ENCODE measurements around the gene B4GALNT3.
"Not testable (repeated sequence)": the region's sequence is repeated elsewhere in the genome, so short reads cannot be mapped to it uniquely, and the experiment has no call there.

B4GALNT3 gene

GRCh38 chr12:459430-460258 lies at the start of gene B4GALNT3:
TSS of gene B4GALNT3 (plus strand) at chr12:459939. CDS start at chr12:460377, 438 bp downstream.
- no peak for TF ChIP-seq CTCF (IDR thresholded peaks at IDR 0.05; ENCODE audit: low read depth, low read length, missing control alignments)
- DNase-seq (ENCODE audit: extremely low read depth, low read depth) = no peak
- peak within 1 kb of the TSS; percentile 27 for H3K4me3 ChIP-seq (replicated peaks; ENCODE audit: low read depth, low read length)

- no peak for DNase-seq (ENCODE audit: extremely low read depth, low read depth)
These were observed 44.9 kb upstream of the B4GALNT3 start for GRCh38 chr12:414859-415258.

GRCh38 chr12:418432-418831 lies 41.3 kb upstream of the B4GALNT3 start:
- TF ChIP-seq CTCF (IDR thresholded peaks at IDR 0.05; ENCODE audit: low read depth, low read length, missing control alignments) = no peak
- DNase-seq (ENCODE audit: extremely low read depth, low read depth) = no peak
- H3K4me3 ChIP-seq (replicated peaks; ENCODE audit: low read depth, low read length) = no peak overlapping the region

More at GRCh38 chr12:414859-415258, 44.9 kb upstream of the B4GALNT3 start:
- no peak for TF ChIP-seq CTCF (IDR thresholded peaks at IDR 0.05; ENCODE audit: low read depth, low read length, missing control alignments)
- no peak overlapping the region for H3K4me3 ChIP-seq (replicated peaks; ENCODE audit: low read depth, low read length)

GRCh38 chr12:422526-422925 lies 37.2 kb upstream of the B4GALNT3 start:
- TF ChIP-seq CTCF (IDR thresholded peaks at IDR 0.05; ENCODE audit: low read depth, low read length, missing control alignments) = no peak
- H3K4me3 ChIP-seq (replicated peaks; ENCODE audit: low read depth, low read length) = no peak overlapping the region
- no peak for DNase-seq (ENCODE audit: extremely low read depth, low read depth)

- not testable (repeated sequence) for H3K4me3 ChIP-seq (replicated peaks; ENCODE audit: low read depth, low read length); DNase-seq (ENCODE audit: extremely low read depth, low read depth)
These were observed 24.0 kb upstream of the B4GALNT3 start for GRCh38 chr12:435737-436136.

GRCh38 chr12:442235-442884 lies 17.4 kb upstream of the B4GALNT3 start:
- peak; percentile 24 for DNase-seq (ENCODE audit: extremely low read depth, low read depth)
- TF ChIP-seq CTCF (IDR thresholded peaks at IDR 0.05; ENCODE audit: low read depth, low read length, missing control alignments) = peak; percentile 82
- no peak overlapping the region for H3K4me3 ChIP-seq (replicated peaks; ENCODE audit: low read depth, low read length)

- TF ChIP-seq CTCF (IDR thresholded peaks at IDR 0.05; ENCODE audit: low read depth, low read length, missing control alignments) = no peak
- no peak for DNase-seq (ENCODE audit: extremely low read depth, low read depth)
- H3K4me3 ChIP-seq (replicated peaks; ENCODE audit: low read depth, low read length) = no peak overlapping the region
These were observed 12.6 kb upstream of the B4GALNT3 start for GRCh38 chr12:447141-447540.

All from HFF-Myc (cell line).